ENCODE results near the gene CMKLR1. TPM values are rescaled to one million over a fixed set of nuclear protein-coding genes. Genes with fewer than 3 reads are reported as not detected.

CMKLR1 gene
- total RNA-seq, 1 donor from 2014 or later, result not detected

DNA sequence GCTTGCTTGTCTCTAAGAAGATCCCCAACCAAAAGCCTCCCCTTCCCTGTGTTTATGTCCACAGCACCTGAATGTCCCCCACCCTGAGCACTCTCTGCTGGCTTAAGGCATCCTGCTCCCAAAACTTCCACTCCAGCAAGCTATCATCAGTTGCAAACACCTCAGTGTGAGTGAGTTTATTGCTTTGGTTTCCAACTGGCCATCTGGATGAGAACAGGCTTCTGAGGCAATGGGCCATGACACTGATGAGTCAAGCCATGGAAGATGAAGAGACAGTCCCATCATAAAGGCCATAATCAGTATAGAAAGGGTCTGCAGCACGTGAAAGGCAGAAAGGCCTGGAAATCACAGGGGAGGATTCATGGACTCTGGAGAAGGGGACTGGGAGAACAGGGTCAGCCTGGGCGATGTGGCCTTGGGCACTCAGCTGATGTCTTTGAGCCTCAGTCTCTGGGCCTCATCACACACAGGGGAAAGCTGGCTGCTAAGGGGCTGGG lies 12.8 kb downstream of the CMKLR1 start:
- H3K4me3 Mint-ChIP-seq (ENCODE audit: low read depth), result no peak overlapping the region
- DNase-seq (ENCODE audit: low spot score, unreplicated experiment), result no peak
- H3K4me1 Mint-ChIP-seq (ENCODE audit: low read depth), result no peaks in the 10 kb centered on the region
- no peak for TF ChIP-seq CTCF (IDR thresholded peaks at IDR 0.05; ENCODE audit: unreplicated experiment)
- peaks cover 19% of the 10 kb centered on the region for H3K27me3 Mint-ChIP-seq
- H3K9me3 Mint-ChIP-seq (ENCODE audit: low read depth), result no peaks in the 10 kb centered on the region
- H3K36me3 Mint-ChIP-seq (ENCODE audit: insufficient read depth), result no peaks in the 10 kb centered on the region
- H3K27ac Mint-ChIP-seq, result no peak overlapping the region

- peaks cover 17% of the 10 kb centered on the region for H3K27me3 Mint-ChIP-seq
These were observed 13.6 kb downstream of the CMKLR1 start for GRCh38 chr12:108325549-108325948.

DNA sequence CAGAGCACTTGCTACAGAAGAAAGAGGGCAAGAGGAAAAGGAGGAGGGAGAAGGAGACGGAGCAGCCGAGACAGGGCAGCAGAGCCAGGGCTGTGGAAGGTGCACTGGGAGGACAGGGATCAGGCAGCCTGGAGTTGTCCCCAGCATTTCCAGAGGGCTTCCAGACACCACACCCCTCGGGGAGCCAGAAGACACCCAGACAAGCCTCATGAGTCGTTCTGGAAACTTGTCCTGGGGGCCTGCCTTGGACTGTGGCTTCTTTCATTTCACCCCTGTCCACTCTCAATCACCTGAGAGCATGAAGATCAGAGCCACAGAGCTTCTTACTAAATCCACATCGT lies 14.1 kb downstream of the CMKLR1 start:
- H3K9me3 Mint-ChIP-seq (ENCODE audit: low read depth), result no peaks in the 10 kb centered on the region
- H3K4me1 Mint-ChIP-seq (ENCODE audit: low read depth), result no peaks in the 10 kb centered on the region
- no peak overlapping the region for H3K4me3 Mint-ChIP-seq (ENCODE audit: low read depth)
- H3K27me3 Mint-ChIP-seq, result peaks cover 21% of the 10 kb centered on the region
- no peak for TF ChIP-seq CTCF (IDR thresholded peaks at IDR 0.05; ENCODE audit: unreplicated experiment)
- H3K27ac Mint-ChIP-seq, result no peak overlapping the region
- H3K36me3 Mint-ChIP-seq (ENCODE audit: insufficient read depth), result no peaks in the 10 kb centered on the region
- DNase-seq (ENCODE audit: low spot score, unreplicated experiment), result no peak

More at GRCh38 chr12:108325549-108325948, 13.6 kb downstream of the CMKLR1 start:
- H3K27ac Mint-ChIP-seq, result no peak overlapping the region
- no peaks in the 10 kb centered on the region for H3K36me3 Mint-ChIP-seq (ENCODE audit: insufficient read depth)
- DNase-seq (ENCODE audit: low spot score, unreplicated experiment), result no peak
- H3K9me3 Mint-ChIP-seq (ENCODE audit: low read depth), result no peaks in the 10 kb centered on the region
- H3K4me3 Mint-ChIP-seq (ENCODE audit: low read depth), result no peak overlapping the region
- H3K4me1 Mint-ChIP-seq (ENCODE audit: low read depth), result no peaks in the 10 kb centered on the region
- no peak for TF ChIP-seq CTCF (IDR thresholded peaks at IDR 0.05; ENCODE audit: unreplicated experiment)

GRCh38 chr12:108324351-108325017 lies 14.6 kb downstream of the CMKLR1 start:
- Mint-ChIP-seq H3K27me3 (peaks cover 24% of the 10 kb centered on the region), H3K4me3 (ENCODE audit: low read depth) (no peak overlapping the region), H3K4me1 (ENCODE audit: low read depth) (no peaks in the 10 kb centered on the region), H3K27ac (no peak overlapping the region), H3K36me3 (ENCODE audit: insufficient read depth) (no peaks in the 10 kb centered on the region), H3K9me3 (ENCODE audit: low read depth) (no peaks in the 10 kb centered on the region)
- no peak for DNase-seq (ENCODE audit: low spot score, unreplicated experiment)
- no peak for TF ChIP-seq CTCF (IDR thresholded peaks at IDR 0.05; ENCODE audit: unreplicated experiment)

DNA sequence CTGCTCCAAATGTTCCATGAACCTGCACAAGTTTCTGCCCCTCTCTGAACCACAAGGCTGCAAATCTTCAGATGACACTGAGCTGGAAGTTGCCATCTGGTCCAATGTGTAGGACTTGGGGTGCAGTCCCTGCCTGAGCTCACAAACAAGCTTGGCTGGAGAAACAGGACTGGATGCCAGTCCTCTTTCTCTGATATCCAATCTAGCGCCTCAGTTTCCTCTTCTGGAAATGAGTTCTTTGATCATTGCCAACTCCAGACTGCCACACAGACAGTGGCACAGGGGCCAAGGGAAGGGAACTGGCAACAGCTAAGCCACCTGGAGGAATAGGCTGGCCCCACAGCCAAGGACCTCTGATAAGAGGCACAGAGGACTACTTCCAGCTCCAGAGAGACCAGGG lies 15.5 kb downstream of the CMKLR1 start:
- no peak for DNase-seq (ENCODE audit: low spot score, unreplicated experiment)
- H3K27me3 Mint-ChIP-seq, result peaks cover 24% of the 10 kb centered on the region
- no peaks in the 10 kb centered on the region for H3K36me3 Mint-ChIP-seq (ENCODE audit: insufficient read depth)
- TF ChIP-seq CTCF (IDR thresholded peaks at IDR 0.05; ENCODE audit: unreplicated experiment), result no peak
- no peak overlapping the region for H3K27ac Mint-ChIP-seq
- no peaks in the 10 kb centered on the region for H3K9me3 Mint-ChIP-seq (ENCODE audit: low read depth)
- no peak overlapping the region for H3K4me3 Mint-ChIP-seq (ENCODE audit: low read depth)
- no peaks in the 10 kb centered on the region for H3K4me1 Mint-ChIP-seq (ENCODE audit: low read depth)

All from progenitor cell of endocrine pancreas (in vitro differentiated cells).